DMS153 treated with DMSO at 0.1 percent for 48 hours (cell line): ENCODE data around the gene PREB.

Experiments used
- DNase-seq: peaks from one replicate; lab custom pipeline; 2025; ENCODE audit not compliant: unreplicated experiment; lab: John Stamatoyannopoulos, UW

PREB gene

DNA sequence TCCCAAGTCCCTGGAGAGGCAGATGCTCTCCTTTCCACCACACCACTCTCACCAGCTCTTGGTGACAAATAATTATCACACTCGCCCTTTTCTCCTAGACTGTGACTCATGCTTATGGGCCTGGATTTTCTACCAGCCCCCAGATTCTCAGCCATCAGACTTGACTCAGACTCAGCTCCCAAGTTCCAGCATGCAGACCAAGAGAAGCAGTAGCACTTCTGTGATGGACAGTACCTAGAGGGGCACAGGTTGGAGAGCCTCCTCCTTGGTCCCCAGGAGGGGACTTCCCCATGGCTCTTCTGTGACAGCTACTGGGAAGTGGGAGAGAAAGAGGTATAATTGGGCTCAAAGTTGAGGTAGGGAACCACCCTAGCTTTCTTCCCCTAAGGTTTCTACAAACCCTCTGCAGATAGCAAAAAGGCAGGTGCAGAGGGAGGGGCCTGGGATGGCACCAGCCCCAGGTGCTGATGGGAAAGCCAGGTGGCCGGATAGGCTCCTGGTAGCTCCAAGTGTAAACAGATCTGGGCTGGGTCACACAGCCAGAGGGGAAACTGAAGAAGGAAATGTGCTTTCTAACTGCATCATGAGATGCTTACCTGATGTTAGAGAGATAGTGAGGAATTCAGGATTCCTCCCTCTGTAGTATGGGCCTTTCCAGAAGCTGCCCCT, 18.5 kb upstream of the PREB start:
- DNase-seq, result peak; percentile 7

DNA sequence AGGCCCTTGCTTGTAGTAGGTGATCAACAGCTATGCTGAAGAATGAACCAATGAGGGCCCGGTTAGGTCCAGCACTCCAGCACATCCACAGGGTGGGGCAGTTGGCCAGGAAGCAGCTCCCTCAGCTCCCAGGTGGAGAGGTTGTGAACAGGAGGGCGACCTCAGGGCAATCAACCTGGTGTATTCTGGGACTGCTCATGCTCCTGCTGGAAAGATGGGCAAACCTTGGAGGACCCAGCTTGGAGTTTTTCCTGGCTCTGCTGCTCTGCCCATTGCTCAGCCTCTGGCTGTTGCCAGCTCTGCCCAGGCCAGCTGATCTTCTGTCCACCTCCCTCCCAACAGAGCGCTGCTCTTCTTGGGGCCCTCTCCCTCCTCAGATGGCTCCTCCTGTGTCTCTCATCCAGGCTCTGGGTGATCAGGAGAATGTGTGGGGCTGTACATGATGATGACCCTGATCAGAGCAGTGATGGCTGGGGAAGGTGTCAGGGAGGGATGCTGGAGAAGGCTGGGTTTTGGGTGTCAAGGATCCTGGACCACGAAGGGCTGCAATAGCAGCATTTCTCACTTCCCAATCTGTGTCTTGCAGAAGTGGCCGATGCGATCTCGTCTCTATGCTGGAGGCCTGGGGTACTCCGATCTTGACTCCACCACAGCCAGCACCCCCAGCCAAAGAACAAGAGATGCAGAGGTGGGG, 17.8 kb upstream of the PREB start:
- no peak for DNase-seq

DNA sequence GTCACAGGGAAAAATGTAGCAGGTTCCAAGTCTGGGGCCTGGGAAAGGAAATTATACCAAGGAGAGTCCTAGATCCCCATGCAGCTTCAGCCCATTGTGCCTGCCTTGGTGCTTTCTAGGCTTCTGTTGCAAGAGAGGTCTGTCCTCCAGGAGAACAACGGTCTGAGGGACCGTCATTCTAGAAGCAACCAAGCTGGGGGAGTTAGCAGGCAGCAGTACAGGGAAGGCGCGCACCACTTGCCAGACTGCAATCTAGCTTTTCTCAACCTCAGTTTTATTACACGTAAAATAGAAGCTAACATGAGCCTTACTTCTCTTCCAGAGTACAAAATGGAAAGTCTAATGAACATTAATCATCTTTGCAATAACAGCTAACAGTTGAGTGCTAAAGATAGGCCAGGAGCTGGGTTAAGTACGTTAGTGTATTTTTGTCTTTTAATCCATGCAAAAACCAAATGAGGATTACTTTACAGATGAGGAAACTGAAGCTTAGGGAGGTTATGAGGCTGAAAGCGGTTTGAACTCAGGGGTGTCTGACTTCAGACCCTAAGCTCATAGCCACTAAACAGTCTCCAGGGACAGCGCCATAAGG, 16.3 kb upstream of the PREB start:
- DNase-seq, result no peak

DNA sequence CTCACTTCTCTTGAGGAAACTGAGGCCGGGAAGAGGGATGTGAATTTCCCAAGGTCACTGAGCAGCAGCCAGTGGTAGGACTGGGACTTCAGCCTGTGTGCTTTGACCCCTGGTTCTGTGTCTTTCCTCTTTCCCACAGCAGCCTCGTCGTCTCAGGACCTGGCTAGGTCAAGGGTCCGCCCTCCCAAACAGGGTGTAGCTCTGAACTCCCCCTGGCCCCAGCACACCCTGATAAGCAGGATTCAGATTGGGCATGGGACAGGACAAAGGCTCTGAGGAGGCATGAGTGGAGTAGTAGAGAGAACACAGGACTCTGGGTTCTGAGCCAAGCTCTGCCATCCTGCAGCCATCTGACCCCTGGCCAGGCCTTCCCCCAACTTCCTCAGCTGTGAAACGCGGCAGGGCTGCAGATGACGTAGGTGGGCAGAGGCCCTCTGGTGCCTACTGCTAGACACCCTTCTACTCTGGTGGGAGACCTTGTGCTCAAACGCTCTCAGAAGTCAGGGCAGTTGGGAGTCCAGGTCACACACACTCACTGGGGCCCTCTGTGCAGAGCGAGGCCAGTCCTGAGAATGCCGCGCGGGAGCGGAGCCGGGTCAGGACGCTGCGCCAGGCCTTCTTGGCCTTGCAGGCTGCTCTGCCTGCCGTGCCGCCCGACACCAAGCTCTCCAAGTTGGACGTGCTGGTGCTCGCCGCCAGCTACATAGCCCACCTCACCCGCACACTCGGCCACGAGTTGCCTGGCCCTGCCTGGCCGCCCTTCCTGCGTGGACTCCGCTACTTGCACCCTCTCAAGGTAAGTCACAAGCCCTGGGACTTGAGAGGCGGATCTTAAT, 15.4 kb upstream of the PREB start:
- no peak for DNase-seq

DNA sequence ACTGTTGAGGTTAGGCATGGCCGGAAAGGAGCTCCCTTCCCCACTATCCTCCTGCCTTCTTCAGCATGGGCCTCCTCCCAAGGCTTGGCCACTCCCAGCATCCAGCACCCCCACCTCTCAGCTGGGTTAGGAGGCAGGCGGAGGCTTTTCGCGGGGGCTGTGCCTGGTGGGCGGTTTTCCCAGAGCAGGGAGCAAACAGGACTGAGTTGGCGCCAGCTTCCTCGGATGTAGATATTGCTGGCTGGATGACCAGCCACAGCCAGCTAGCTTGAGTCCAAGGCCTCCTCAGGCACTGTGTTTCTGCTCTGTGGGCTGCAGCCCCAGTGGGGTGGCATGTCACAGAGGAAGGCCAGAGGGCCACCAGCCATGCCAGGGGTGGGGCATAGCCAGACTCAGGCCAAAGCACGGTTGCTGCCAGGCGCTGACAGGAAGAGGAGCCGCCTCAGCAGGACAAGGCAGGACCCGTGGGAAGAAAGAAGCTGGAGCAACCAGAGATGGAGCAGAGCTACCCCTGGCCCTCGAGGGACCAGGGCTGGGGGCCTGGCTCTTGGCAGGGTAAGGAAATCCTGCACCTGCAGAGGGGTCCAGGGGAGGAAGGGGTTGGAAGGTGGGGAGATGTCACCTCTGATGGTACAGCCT, 14.5 kb upstream of the PREB start, which contains the start of gene TCF23:
Gene TCF23 (plus strand): TSS at position 204 of the 639 bp plus-strand sequence. CDS start 130 bp downstream, at position 334.
- DNase-seq, result no peak

DNA sequence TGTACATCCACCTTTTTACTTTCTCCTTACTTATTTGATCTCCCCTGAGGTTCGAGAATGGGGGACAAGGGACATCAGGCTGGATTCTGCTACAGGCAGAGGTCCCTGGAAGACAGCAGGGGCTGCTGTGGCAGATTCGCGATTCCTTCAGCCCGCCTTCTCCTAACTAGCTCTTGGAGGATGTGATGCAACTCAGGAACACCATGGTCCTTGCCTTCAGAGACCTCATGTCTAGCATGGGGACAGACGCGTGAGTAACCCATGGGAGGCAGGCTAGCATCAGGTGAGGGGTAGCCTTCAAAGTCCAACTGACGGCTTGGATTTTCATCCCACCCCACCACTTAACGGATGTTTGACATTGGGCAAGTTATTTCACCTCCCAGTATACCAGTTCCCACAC, 13.5 kb upstream of the PREB start:
- DNase-seq, result no peak

DNA sequence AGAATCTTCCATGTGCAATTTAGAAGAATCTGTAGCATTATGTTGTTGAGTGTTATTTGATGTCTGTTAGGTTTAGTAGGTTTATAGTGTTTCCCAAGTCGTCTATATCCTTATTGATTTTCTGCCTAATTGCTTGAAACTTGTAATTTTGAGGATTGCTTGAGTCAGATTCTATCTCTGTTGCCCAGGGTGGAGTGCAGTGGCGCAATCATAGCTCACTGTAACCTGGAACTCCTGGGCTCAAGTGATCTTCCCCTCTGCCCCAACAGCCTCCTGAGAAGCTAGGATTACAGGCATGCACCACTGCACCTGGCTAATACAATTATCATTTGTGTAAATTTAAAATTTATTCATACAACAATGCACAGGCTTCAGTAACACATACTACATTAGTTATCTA, 11.2 kb upstream of the PREB start:
- DNase-seq, result no peak

DNA sequence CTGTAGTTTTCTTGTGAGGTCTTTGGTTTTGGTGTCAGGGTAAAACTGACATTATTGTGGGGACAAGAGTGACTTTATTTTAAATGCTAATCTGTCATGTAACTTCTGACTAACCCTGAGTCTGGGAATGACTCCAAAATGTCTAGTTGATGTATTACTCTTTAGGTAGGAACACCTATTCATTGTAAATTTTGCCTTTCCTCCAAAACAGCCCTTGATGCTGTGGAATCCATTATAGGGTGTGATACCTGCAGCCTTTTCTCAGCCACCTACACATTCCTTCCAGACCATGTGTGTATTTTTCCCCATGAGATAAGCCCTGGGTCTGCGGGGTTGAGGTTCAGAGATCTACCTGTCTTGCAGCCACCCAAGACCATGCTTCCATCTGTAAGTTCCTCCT, 8.8 kb upstream of the PREB start:
- DNase-seq, result no peak

DNA sequence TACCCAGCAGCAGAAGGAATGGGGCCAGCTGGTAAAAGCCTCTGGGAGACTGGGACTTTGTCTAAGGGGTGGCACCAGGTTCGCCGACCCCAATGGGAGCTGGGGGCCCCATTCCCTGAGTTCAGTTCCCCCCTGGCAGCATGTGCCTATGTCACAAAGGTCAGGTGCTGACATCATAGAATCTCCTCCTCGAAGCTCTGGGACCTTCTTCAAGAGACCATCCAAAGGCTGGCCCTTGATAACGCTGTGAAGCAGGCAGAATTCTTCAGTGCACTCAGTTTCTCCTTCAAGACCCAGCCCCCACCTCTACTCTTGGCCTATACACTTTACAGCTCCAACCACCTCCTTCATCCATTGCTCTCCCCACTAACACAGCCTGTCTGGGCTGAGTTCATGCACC, 4.9 kb upstream of the PREB start, which contains the start of gene PRR30:
Gene PRR30 (minus strand): TSS at position 101 of the 400 bp plus-strand sequence. CDS start 1,081 bp downstream, outside the sequence.
- DNase-seq, result no peak

DNA sequence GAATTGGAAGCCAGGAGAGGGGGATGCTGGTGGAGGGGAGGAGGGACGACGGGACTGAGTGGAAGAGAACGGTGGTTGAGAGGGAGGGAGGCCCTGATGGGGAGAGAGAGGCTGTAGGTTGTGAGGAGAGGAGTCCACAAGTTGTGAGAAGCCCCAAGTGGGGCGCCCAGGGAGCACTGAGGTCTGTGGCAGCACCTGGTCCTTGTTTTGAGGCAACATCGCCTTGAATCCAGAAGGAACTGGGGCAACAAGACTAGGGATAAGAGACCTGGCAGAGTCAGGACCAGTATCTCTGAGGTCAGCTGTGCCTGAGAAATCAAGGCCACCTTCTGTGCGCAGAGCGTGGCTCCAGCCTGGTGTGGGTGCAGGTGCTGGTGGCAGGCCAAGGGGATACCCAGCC, 3.7 kb upstream of the PREB start:
- no peak for DNase-seq

DNA sequence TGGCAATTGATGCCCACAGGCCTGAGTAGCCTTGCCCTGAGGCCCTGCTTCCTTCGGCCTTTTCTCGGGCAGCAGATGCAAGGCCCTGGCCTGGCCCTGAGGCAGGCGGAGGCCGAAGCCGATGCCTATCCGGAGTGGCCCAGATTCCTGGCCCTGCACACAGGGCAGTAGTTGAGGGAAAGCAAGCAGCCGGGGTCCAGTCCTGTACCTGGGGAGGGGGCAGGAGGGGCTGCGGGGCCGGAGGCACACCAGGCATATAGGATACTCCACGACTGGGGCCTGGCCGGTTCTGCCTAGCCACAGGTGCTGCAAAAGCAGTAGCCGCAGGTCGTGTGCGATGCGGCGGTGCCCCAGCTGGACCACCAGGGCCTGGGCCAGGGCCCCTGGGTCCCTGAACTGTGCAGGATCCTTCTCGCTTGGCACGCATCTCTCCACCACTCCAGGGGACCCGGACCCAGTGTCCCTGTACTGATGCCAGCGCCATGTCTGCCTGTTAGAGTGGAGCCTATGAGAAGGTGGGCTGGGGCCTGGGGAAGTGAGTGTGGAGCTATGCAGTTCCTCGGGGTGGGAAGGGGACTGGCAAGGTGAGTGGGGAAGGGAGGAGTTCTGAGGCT, 3.0 kb upstream of the PREB start:
- DNase-seq, result no peak

DNA sequence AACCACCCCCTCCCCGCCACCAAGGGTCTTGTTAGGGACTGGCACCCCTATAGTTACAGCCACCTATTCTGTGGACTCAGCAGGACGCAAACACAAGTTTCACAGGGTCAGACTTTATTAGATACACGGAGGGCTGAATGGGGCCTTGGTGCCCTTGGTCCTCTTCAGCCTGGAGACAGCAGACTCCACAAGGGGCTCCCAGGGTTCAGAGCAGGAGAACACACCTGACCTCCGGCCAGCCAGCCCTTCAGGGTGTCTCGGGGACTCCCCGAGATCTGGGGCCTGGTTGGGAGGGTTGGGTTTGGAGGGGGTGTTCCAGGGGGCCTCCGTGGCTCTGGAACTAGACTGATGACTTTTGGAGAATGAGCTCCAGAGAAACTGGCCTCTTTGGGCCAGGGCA, 2.3 kb upstream of the PREB start:
- no peak for DNase-seq

DNA sequence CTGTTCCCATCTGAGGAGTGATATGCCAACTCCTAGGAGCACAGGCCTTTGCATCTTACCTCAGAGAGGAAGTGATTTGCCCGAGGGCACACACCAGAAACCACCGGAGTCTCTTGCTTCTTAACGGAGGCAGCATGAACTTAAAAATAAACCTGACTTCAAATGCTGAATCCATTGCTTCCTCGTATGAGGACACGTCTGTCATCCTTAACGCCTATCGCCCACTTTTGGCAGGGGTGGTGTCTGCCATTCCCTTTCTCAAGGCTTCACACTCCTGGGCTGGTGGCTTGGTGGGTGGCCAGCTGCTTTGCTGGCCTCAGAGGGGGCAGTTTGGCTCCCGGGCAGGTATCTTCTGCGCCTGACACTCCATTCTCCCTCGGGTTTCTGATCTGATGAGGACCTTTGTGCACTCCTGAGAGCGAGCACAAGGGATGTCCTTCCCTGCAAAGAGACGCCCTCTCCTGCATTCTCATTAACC, 1.1 kb upstream of the PREB start:
- no peak for DNase-seq

DNA sequence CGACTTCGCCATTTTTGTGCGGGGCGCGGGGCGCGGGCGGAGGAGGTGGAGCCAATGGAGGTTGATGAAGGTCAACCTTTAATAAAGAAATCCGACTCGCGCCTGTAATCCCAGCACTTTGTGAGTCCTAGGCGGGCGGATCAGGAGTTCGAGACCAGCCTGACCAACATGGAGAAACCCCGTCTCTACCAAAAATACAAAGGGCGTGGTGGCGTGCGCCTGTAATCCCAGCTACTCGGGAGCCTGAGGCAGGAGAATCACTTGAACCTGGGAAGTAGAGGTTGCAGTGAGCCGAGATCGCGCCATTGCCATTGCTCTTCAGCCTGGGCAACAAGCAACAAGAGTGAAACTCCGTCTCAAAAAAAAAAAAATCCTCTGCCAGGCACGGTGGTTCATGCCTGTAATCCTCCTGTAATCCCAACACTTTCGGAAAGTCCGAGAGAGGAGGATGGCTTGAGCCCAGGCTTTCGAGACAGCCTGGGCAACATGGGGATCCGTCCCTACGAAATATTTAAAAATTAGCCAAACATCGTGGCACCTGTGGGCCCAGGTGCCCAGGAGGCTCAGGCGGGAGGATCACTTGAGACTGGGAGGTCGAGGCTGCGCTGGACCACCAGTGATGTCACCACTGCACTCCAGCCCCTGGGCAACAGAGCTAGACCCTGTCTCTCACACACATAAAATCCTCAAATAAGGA, 493 bp upstream of the PREB start:
- DNase-seq, result no peak

DNA sequence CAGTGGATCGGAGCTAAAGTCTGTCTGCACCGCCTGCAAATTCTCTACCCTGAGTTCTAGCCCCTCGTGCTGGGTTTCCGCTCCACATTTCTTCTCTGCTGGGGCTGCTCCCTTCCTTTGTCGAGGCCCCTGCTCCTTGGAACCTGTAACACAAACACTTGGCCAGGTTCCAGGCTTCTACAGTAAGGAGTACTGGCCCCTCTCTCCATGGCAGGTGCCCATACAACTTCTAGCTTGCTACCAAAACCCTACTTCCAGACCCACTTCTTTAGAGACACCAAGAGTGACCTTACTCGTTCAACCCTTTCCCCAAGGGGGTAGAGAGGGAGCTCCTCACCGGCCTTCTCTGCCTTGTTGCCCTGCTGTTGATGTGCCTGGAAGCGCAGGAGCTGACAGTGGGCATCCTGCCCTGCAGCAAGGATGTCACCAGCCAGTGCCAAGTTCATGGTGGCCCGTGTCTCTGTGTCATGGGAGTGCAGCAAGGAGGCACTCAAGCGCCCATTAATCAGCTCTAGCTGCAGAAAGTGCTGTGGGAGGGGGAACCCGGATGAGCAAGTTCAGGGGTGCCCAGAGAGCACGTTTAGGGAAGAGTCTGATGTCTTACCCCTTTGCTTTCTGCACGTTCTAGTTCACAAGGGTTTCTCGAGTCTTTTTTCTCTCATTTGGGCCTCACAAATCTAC, 1.1 kb downstream of the PREB start:
- no peak for DNase-seq

DNA sequence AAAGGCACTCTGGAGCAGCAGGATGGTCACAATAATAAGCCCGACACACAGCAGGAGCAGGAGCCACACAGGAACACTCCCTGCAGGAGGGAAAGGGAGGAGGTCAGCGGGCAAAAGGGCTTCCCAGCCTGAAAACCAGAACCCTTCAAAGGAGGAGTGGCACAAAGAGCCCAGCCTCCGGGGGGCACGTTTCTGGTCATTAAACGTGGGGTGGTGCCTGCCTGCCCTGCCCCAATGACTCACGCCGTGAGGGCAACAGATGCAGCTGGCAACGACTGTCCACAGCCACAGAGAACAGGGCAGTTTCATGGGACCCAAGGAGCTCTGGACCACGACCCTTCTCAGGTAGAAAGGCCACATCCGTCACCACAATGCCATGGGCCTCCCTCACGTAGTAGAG, 3.0 kb downstream of the PREB start:
- no peak for DNase-seq

DNA sequence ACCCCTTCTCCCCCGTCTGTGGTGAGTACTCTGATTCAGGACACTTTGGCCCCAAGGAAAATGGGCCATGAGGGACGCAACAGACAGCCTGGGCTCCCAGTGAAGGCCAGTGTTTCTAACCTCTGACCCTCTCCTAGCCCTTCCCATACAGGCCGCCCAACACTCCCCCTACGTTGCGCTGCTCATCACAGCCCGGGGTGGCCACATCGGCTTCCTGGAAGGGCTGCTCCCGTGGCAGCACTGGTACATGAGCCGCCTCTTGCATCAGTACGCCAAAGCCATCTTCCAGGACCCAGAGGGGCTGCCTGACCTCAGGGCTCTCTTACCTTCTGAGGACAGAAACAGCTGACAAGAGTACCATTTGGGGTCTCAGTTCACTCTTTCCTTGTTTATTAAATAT, 4.0 kb downstream of the PREB start:
- DNase-seq, result no peak

DNA sequence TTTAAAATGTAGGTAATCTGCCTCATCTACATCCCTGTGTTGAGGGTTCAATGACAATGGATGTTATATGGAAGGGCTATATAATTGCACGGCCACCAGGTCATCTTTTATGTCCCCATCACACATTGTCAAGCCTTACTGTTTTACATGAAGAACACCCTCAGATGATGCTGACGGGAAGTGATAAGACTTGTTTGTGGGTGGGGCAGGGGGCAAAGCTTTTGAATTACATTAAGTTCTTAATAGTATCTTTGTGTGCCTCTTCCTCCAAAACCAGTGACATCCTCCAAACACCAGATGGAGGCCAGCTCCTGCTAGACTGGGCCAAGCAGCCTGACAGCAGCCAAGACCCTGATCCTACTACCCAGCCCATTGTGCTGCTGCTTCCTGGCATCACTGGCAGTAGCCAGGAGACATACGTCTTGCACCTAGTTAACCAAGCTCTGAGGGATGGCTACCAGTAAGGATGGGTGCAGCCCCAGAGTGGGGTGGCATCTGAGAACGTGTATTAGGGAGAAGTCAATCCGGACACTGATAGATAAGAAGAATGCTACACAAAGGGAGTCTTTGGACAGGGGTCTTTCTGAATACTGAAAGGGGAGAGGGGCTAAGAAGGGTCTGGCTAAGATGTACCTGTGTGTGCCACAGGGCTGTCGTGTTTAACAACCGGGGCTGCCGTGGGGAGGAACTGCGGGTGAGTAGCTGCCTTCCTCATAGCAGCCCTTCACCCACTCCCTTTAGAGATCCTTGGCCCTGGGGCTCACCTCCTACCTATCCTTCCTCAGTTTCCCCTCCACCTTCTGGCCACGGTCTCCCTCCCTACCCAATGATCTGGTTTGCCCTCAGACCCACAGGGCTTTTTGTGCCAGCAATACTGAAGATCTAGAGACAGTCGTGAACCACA, 5.5 kb downstream of the PREB start:
- DNase-seq, result no peak
